Prostate gland (tissue), 2 donors: ENCODE data around the gene MMP17. TPM values are rescaled to one million over a fixed set of nuclear protein-coding genes. Genes with fewer than 3 reads are reported as not detected.
A peak's percentile ranks its signal among the peaks of the same experiment; 100 is the strongest.

Experiments
- DNase-seq: peaks from one replicate; pipeline ENCODE4 v3.0.0-alpha.2; 2019; ENCODE audit warnings: low spot score
- H3K27ac ChIP-seq, 2 donors: fragments of 200-600 bp; sonication (generic); 2 replicates each; pipeline ENCODE4 v1.5.1; 2017 to 2019
- H3K27me3 ChIP-seq: fragments of 200-600 bp; sonication (generic); replicated peaks from 2 replicates; pipeline ENCODE4 v1.5.1; 2019; ENCODE audit not compliant: insufficient read depth
- H3K36me3 ChIP-seq, 2 donors: fragments of 200-600 bp; sonication (generic); 1 replicate in 1 of 2; 2 replicates in 1 of 2; pipeline versions ENCODE4 v1.5.1 to v1.8.1; 2017 to 2019
- H3K4me1 ChIP-seq: fragments of 200-600 bp; sonication (generic); replicated peaks from 2 replicates; pipeline ENCODE4 v1.5.1; 2019
- H3K4me3 ChIP-seq, 2 donors: fragments of 200-600 bp; sonication (generic); 2 replicates each; pipeline ENCODE4 v1.5.1; 2017 to 2019
- H3K9me3 ChIP-seq: fragments of 200-600 bp; sonication (generic); 2 replicates; pipeline ENCODE4 v1.5.1; 2017
- CTCF ChIP-seq, 4 experiments: fragments of 200-600 bp in 2 of 4; fragments of 450-650 bp in 2 of 4; sonication (generic) in 2 of 4; IDR thresholded peaks; 1 replicate in 3 of 4; 2 replicates in 1 of 4; pipeline ENCODE4 v1.5.1; 2016 to 2019; ENCODE audit warnings: antibody characterized with exemption in 4 of 4, mild to moderate bottlenecking in 2 of 4, moderate library complexity in 2 of 4
- POLR2A ChIP-seq: fragments of 450-650 bp; IDR thresholded peaks from one replicate; pipeline ENCODE4 v1.6.1; 2016; ENCODE audit warnings: antibody characterized with exemption, mild to moderate bottlenecking
- POLR2AphosphoS5 ChIP-seq: sonication (generic); formaldehyde crosslinking; IDR thresholded peaks from one replicate; pipeline ENCODE4 v1.6.1; 2017; ENCODE audit warnings: antibody characterized with exemption
- WGBS: methylation state at CpG from one replicate; pipeline ENCODE4 v1.1.5; 2018; 5-methylcytosine and 5-hydroxymethylcytosine counted together
- intact Hi-C: fragments of 100-400 bp; cut with DNase I; formaldehyde crosslinking; loops from one replicate; pipeline ENCODE4 v1.14.2; 2022
- total RNA-seq, 2 donors: library from RNA; depleted of rRNA; stranded (reverse); fragments of >200 nt; gene quantifications; one replicate each; pipeline ENCODE4 v1.1.0, GENCODE V29; 2016

Gene MMP17
- total RNA-seq, 2 donors from 2014 or later, result 1.1 to 35.7 TPM

GRCh38 chr12:131845121-131845520 is 16.9 kb downstream of the MMP17 start:
- no peak for DNase-seq
- Histone ChIP-seq H3K36me3 (no peaks in the 10 kb centered on the region), H3K27me3 (no peaks in the 10 kb centered on the region), H3K4me3 (no peak overlapping the region), H3K4me1 (no peaks in the 10 kb centered on the region), H3K9me3 (no peaks in the 10 kb centered on the region), H3K27ac (no peak overlapping the region)
- 85% methylated on average over 28 of the region's 29 CpGs for WGBS
- intact Hi-C loops, result no loop called here
- TF ChIP-seq POLR2AphosphoS5 (no peak), CTCF (IDR thresholded peaks at IDR 0.05) (no peak), POLR2A (no peak)

GRCh38 chr12:131847456-131847855 is 19.3 kb downstream of the MMP17 start:
- Histone ChIP-seq H3K27ac (no peak overlapping the region), H3K4me1 (no peaks in the 10 kb centered on the region), H3K27me3 (no peaks in the 10 kb centered on the region), H3K36me3 (no peaks in the 10 kb centered on the region), H3K4me3 (no peak overlapping the region), H3K9me3 (no peaks in the 10 kb centered on the region)
- no peak for TF ChIP-seq POLR2AphosphoS5
- TF ChIP-seq CTCF (IDR thresholded peaks at IDR 0.05), result no peak
- no peak for TF ChIP-seq POLR2A
- WGBS, result 84% methylated on average over 10 of the region's 10 CpGs
- no peak for DNase-seq
- intact Hi-C loops, result no loop called here

- TF ChIP-seq POLR2A (no peak), POLR2AphosphoS5 (no peak), CTCF (IDR thresholded peaks at IDR 0.05) (no peak)
- DNase-seq, result no peak
Observed at GRCh38 chr12:131848753-131849152, 20.6 kb downstream of the MMP17 start.

GRCh38 chr12:131849700-131850553 is 21.7 kb downstream of the MMP17 start:
- no peak for TF ChIP-seq POLR2AphosphoS5
- Histone ChIP-seq H3K4me3 (no peak overlapping the region), H3K27ac (no peak overlapping the region), H3K36me3 (no peaks in the 10 kb centered on the region), H3K9me3 (no peaks in the 10 kb centered on the region), H3K27me3 (no peaks in the 10 kb centered on the region), H3K4me1 (no peaks in the 10 kb centered on the region)
- intact Hi-C loops, result loop anchor here (5.0 kb wide), 1 partner anchor 152 kb away; no protein-coding TSS in a partner anchor
- DNase-seq, result no peak
- WGBS, result 90% methylated on average over 47 of the region's 47 CpGs

More at GRCh38 chr12:131848753-131849152, 20.6 kb downstream of the MMP17 start:
- Histone ChIP-seq H3K27me3 (no peaks in the 10 kb centered on the region), H3K27ac (no peak overlapping the region), H3K36me3 (no peaks in the 10 kb centered on the region), H3K9me3 (no peaks in the 10 kb centered on the region), H3K4me1 (no peaks in the 10 kb centered on the region), H3K4me3 (no peak overlapping the region)
- intact Hi-C loops, result no loop called here
- WGBS, result 81% methylated on average over 24 of the region's 24 CpGs

- WGBS, result 66% methylated on average over 21 of the region's 41 CpGs
- Histone ChIP-seq H3K4me3 (no peak overlapping the region), H3K4me1 (no peaks in the 10 kb centered on the region), H3K27me3 (peaks cover 5% of the 10 kb centered on the region), H3K9me3 (no peaks in the 10 kb centered on the region), H3K27ac (no peak overlapping the region), H3K36me3 (no peaks in the 10 kb centered on the region)
- intact Hi-C loops, result loop anchor here (5.0 kb wide), 1 partner anchor 151 kb away; no protein-coding TSS in a partner anchor
- DNase-seq, result peak; percentile 27
- peak in 3 of 4 experiments; percentile 50 to 70 (median 65) for TF ChIP-seq CTCF (IDR thresholded peaks at IDR 0.05)
- no peak for TF ChIP-seq POLR2A
Observed at GRCh38 chr12:131850856-131851559, 22.8 kb downstream of the MMP17 start.
